MM.1S (cell line): ENCODE data around the gene GRIN1.
"Not testable (repeated sequence)": the region's sequence is repeated elsewhere in the genome, so short reads cannot be mapped to it uniquely, and the experiment has no call there.

Experiments used
- DNase-seq: peaks from one replicate; pipeline ENCODE4 v3.0.0-alpha.2; 2015
- H2AFZ ChIP-seq: fragments of 300-600 bp; sonication (generic); 2 replicates; pipeline ENCODE4 v1.6.0; 2016; ENCODE audit warnings: antibody characterized with exemption, low read length
- H3F3A ChIP-seq: fragments of 300-600 bp; sonication (generic); 2 replicates; pipeline ENCODE4 v1.6.1; 2016; ENCODE audit warnings: mild to moderate bottlenecking, antibody characterized with exemption, low read length, moderate library complexity, mixed read lengths; ENCODE audit not compliant: insufficient read depth
- H3K27ac ChIP-seq: fragments of 300-600 bp; sonication (generic); 2 replicates; pipeline ENCODE4 v1.5.1; 2016; ENCODE audit warnings: mild to moderate bottlenecking, low read length
- H3K27me3 ChIP-seq: fragments of 300-600 bp; sonication (generic); replicated peaks from 2 replicates; pipeline ENCODE4 v1.6.0; 2016; ENCODE audit warnings: low read length; ENCODE audit not compliant: insufficient read depth
- H3K36me3 ChIP-seq: fragments of 300-600 bp; sonication (generic); replicated peaks from 2 replicates; pipeline ENCODE4 v1.6.1; 2016; ENCODE audit warnings: mild to moderate bottlenecking, low read length, mixed read lengths; ENCODE audit not compliant: insufficient read depth
- H3K4me1 ChIP-seq: fragments of 300-600 bp; sonication (generic); 2 replicates; pipeline ENCODE4 v1.6.1; 2016; ENCODE audit warnings: low read length, mixed read lengths
- H3K4me2 ChIP-seq: fragments of 300-600 bp; sonication (generic); 2 replicates; pipeline ENCODE4 v1.6.0; 2016; ENCODE audit warnings: low read depth, low read length
- H3K4me3 ChIP-seq: fragments of 300-600 bp; sonication (generic); 2 replicates; pipeline ENCODE4 v1.5.1; 2016; ENCODE audit warnings: low read length, mixed read lengths
- H3K79me2 ChIP-seq: fragments of 300-600 bp; sonication (generic); 2 replicates; pipeline ENCODE4 v1.6.1; 2016; ENCODE audit warnings: mixed run types, low read length, mixed read lengths
- H3K9ac ChIP-seq: fragments of 300-600 bp; sonication (generic); 2 replicates; pipeline ENCODE4 v1.6.1; 2016; ENCODE audit warnings: low read length, mixed read lengths
- H3K9me2 ChIP-seq: fragments of 300-600 bp; sonication (generic); replicated peaks from 2 replicates; pipeline ENCODE4 v1.6.1; 2016; ENCODE audit warnings: mild to moderate bottlenecking, low read length, mixed read lengths; ENCODE audit not compliant: insufficient read depth
- H3K9me3 ChIP-seq: fragments of 300-600 bp; sonication (generic); replicated peaks from 2 replicates; pipeline ENCODE4 v1.6.1; 2016; ENCODE audit warnings: mild to moderate bottlenecking, low read length, mixed read lengths; ENCODE audit not compliant: insufficient read depth
- H4K20me1 ChIP-seq: fragments of 300-600 bp; sonication (generic); 2 replicates; pipeline ENCODE4 v1.6.1; 2016; ENCODE audit warnings: mild to moderate bottlenecking, low read length, moderate library complexity, mixed read lengths; ENCODE audit not compliant: insufficient read depth
- EZH2 ChIP-seq: fragments of 300-600 bp; sonication (generic); optimal IDR thresholded peaks from 2 replicates; pipeline ENCODE3; 2017; ENCODE audit warnings: low read depth, mild to moderate bottlenecking, antibody characterized with exemption, low read length, mixed read lengths
- EZH2phosphoT487 ChIP-seq: fragments of 300-600 bp; sonication (generic); IDR thresholded peaks from 2 replicates; pipeline ENCODE4 v1.6.1; 2018; ENCODE audit warnings: antibody characterized with exemption, low read length
- TF ChIP-seq, protein P1 (sequence below): fragments of 300-600 bp; sonication (generic); IDR thresholded peaks from 2 replicates; pipeline ENCODE4 v1.5.1; 2016; ENCODE audit warnings: antibody characterized with exemption, low read length, mixed read lengths

Gene GRIN1

DNA sequence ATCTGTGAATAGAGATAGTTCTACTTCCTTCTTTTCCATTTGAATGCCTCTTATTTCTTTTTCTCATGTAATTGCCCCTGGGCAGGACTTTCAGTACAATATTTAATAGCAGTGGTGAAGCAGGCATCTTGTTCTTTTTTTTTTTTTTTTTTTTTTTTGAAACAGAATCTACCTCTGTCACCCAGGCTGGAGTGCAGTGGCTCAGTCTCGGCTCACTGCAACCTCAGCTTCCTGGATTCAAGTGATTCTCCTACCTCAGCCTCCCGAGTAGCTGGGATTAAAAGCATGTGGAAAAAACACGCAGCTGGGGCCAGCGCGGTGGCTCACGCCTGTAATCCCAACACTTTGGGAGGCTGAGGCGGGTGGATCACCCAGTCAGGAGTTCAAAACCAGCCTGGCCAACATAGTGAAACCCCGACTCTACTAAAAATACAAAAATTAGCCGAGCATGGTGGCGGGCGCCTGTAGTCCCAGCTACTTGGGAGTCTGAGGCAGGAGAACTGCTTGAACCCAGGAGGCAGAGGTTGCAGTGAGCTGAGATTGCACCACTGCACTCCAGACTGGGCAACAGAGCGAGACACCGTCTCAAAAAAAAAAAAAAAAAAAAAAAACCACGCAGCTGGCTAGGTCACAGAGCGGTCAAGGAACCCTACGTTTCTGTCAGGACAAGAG is 16.0 kb upstream of the GRIN1 start:
- not testable (repeated sequence) for H3F3A ChIP-seq, DNase-seq, H3K9me2 ChIP-seq, H3K27ac ChIP-seq, H3K79me2 ChIP-seq, H3K9ac ChIP-seq, H3K9me3 ChIP-seq, H2AFZ ChIP-seq, H4K20me1 ChIP-seq, H3K27me3 ChIP-seq, H3K36me3 ChIP-seq
- Histone ChIP-seq H3K4me3 (0 out of 2 replicates have a peak overlapping the region, but pooled peaks have one; percentile 31), H3K4me1 (peaks cover 22% of the 10 kb centered on the region), H3K4me2 (peak overlapping the region; percentile 76; the same call in 1 of the 2 replicates)

DNA sequence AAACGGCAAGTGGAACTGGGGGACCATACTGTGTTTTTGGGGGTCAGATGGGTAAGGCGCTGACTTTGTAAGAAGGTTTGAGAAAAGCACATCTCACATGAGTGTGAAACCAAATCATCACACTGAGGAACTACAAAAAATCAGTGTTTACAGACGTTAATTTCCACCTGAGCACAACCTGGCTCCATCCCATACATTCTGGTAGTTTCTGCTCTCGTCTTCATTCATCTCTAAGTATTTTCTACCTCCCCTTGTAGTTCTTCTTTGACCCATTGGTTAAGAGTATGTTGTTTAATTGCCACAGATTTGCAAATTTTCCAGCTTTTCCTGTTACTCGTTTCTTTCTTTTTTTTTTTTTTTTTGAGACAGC is 15.5 kb upstream of the GRIN1 start:
- H3K4me2 ChIP-seq: no peak overlapping the region; the same call in 1 of the 2 replicates
- H3K4me3 ChIP-seq: no peak overlapping the region
- H3K9ac ChIP-seq: no peak overlapping the region
- H3K27ac ChIP-seq: no peak overlapping the region
- TF ChIP-seq EZH2phosphoT487 (no peak), EZH2 (no peak)
- TF ChIP-seq, protein P1, sequence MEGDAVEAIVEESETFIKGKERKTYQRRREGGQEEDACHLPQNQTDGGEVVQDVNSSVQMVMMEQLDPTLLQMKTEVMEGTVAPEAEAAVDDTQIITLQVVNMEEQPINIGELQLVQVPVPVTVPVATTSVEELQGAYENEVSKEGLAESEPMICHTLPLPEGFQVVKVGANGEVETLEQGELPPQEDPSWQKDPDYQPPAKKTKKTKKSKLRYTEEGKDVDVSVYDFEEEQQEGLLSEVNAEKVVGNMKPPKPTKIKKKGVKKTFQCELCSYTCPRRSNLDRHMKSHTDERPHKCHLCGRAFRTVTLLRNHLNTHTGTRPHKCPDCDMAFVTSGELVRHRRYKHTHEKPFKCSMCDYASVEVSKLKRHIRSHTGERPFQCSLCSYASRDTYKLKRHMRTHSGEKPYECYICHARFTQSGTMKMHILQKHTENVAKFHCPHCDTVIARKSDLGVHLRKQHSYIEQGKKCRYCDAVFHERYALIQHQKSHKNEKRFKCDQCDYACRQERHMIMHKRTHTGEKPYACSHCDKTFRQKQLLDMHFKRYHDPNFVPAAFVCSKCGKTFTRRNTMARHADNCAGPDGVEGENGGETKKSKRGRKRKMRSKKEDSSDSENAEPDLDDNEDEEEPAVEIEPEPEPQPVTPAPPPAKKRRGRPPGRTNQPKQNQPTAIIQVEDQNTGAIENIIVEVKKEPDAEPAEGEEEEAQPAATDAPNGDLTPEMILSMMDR: no peak
- H4K20me1 ChIP-seq: no peaks in the 10 kb centered on the region
- peak; percentile 6 for DNase-seq
- no peaks in the 10 kb centered on the region for H3K79me2 ChIP-seq
- H2AFZ ChIP-seq: no peak overlapping the region
- peaks cover 12% of the 10 kb centered on the region for H3F3A ChIP-seq
- H3K36me3 ChIP-seq: no peaks in the 10 kb centered on the region
- H3K9me2 ChIP-seq: no peaks in the 10 kb centered on the region
- peaks cover 22% of the 10 kb centered on the region for H3K4me1 ChIP-seq
- peaks cover 11% of the 10 kb centered on the region for H3K27me3 ChIP-seq
- H3K9me3 ChIP-seq: no peaks in the 10 kb centered on the region

DNA sequence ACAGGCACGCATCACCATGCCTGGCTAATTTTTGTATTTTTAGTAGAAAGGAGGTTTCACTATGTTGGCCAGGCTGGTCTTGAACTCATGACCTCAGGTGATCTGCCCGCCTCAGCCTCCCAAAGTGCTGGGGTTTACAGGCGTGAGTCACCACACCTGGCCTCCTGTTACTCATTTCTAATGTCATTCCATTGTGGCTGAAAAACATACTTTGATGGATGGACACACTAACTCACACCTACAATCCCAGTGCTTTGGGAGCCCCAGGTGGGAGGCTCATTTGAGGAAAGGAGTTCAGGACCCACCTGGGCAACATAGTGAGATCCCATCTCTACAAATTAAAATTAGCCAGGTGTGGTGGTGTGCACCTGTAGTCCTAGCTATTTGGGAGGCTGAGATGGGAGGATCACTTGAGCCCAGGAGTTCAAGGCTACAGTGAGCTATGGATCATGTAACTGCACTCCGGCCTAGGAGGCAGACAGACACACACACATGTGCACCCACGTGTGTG is 14.9 kb upstream of the GRIN1 start:
- not testable (repeated sequence) for H3K36me3 ChIP-seq, DNase-seq, H3K9me2 ChIP-seq, H3K79me2 ChIP-seq, H3K9me3 ChIP-seq, H4K20me1 ChIP-seq, H3K4me2 ChIP-seq, H3K4me3 ChIP-seq, H3K9ac ChIP-seq, H2AFZ ChIP-seq, H3K27ac ChIP-seq
- H3F3A ChIP-seq: peaks cover 17% of the 10 kb centered on the region
- peaks cover 16% of the 10 kb centered on the region for H3K27me3 ChIP-seq
- H3K4me1 ChIP-seq: peaks cover 22% of the 10 kb centered on the region

DNA sequence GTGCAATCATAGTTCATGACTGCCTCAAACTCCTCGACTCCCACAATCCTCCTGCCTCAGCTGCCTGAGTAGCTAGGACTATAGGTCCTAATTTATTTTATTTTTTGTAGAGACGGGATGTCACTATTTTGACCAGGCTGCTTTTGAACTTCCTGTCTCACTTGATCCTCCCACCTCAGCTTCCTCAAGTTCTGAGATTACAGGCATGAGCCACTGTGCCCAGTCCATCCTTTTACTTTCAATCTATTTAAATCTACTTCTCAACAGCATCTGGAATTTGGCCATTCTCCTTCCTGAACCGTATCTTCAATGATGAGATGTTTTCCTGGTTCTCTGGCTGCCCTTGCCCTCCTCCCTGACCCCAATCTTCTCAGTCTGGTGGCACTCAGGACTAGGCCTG is 12.2 kb upstream of the GRIN1 start:
- no peak overlapping the region for H2AFZ ChIP-seq
- H4K20me1 ChIP-seq: no peaks in the 10 kb centered on the region
- peaks cover 18% of the 10 kb centered on the region for H3K4me1 ChIP-seq
- no peak for TF ChIP-seq EZH2phosphoT487
- H3K27ac ChIP-seq: no peak overlapping the region
- no peak for DNase-seq
- H3K27me3 ChIP-seq: peaks cover 28% of the 10 kb centered on the region
- H3K36me3 ChIP-seq: no peaks in the 10 kb centered on the region
- H3K9me3 ChIP-seq: no peaks in the 10 kb centered on the region
- H3K79me2 ChIP-seq: no peaks in the 10 kb centered on the region
- H3K4me3 ChIP-seq: no peak overlapping the region; the same call in 1 of the 2 replicates
- no peak overlapping the region for H3K9ac ChIP-seq
- H3K9me2 ChIP-seq: no peaks in the 10 kb centered on the region
- H3K4me2 ChIP-seq: peak overlapping the region; percentile 83
- peaks cover 18% of the 10 kb centered on the region for H3F3A ChIP-seq
